Heart left ventricle (tissue), 16 donors: Measurements from ENCODE around the gene PRR9. TPM values are rescaled to one million over a fixed set of nuclear protein-coding genes. Genes with fewer than 3 reads are reported as not detected.
"Not testable (repeated sequence)": the region's sequence is repeated elsewhere in the genome, so short reads cannot be mapped to it uniquely, and the experiment has no call there.

Experiments
- ATAC-seq, 4 donors: fragments of 200-7000 bp; cut with Tn5 transposase; one replicate each; pipeline ENCODE4 v1.9.1; 2020 to 2022; ENCODE audit warnings: moderate library complexity in 4 of 4, mild to moderate bottlenecking in 3 of 4, moderate number of reproducible peaks in 1 of 4
- DNase-seq, 5 donors: peaks; one replicate each; pipeline ENCODE4 v3.0.0-alpha.2; 2020
- H3K27ac ChIP-seq, 12 donors: fragments of 200-600 bp; sonication (generic) in 4 of 12; one replicate each; pipeline versions ENCODE4 v1.5.0 to v1.8.0; 2016 to 2022; ENCODE audit warnings: mild to moderate bottlenecking in 2 of 12
- H3K27me3 ChIP-seq, 9 donors: fragments of 200-600 bp; sonication (generic) in 2 of 9; one replicate each; pipeline versions ENCODE4 v1.5.1 to v1.8.0; 2016 to 2022; ENCODE audit warnings: mild to moderate bottlenecking in 3 of 9
- H3K36me3 ChIP-seq, 9 donors: fragments of 200-600 bp; sonication (generic) in 2 of 9; one replicate each; pipeline versions ENCODE4 v1.5.0 to v1.8.0; 2018 to 2022; ENCODE audit warnings: mild to moderate bottlenecking in 2 of 9
- H3K4me1 ChIP-seq, 12 donors: fragments of 200-600 bp; sonication (generic) in 4 of 12; one replicate each; pipeline versions ENCODE4 v1.5.0 to v1.8.0; 2016 to 2022; ENCODE audit warnings: mild to moderate bottlenecking in 3 of 12
- H3K4me3 ChIP-seq, 12 donors: fragments of 200-600 bp; sonication (generic) in 4 of 12; one replicate each; pipeline versions ENCODE4 v1.5.0 to v1.8.0; 2017 to 2022; ENCODE audit warnings: mild to moderate bottlenecking in 9 of 12, moderate library complexity in 4 of 12
- H3K9me3 ChIP-seq, 12 donors: fragments of 200-600 bp; sonication (generic) in 4 of 12; one replicate each; pipeline versions ENCODE4 v1.5.0 to v1.8.0; 2016 to 2022; ENCODE audit warnings: mild to moderate bottlenecking in 1 of 12
- CTCF ChIP-seq, 12 donors: fragments of 200-600 bp; sonication (generic) in 4 of 12; IDR thresholded peaks; one replicate each; pipeline versions ENCODE4 v1.5.0 to v1.8.0; 2018 to 2022; ENCODE audit warnings: antibody characterized with exemption in 12 of 12, mild to moderate bottlenecking in 5 of 12
- POLR2A ChIP-seq, 2 donors: fragments of 450-650 bp; IDR thresholded peaks; one replicate each; pipeline ENCODE4 v1.6.1; 2017; ENCODE audit warnings: antibody characterized with exemption in 2 of 2, mild to moderate bottlenecking in 2 of 2, moderate library complexity in 2 of 2
- WGBS, 4 donors: extraction: QIAGEN DNeasy Blood & Tissue Kit in 2 of 4; methylation state at CpG; one replicate each; pipeline versions ENCODE4 v1.1.5 to v1.1.7; 2013 to 2018; 5-methylcytosine and 5-hydroxymethylcytosine counted together
- intact Hi-C, 10 donors: fragments of 100-400 bp; cut with DNase I; formaldehyde crosslinking; loops; one replicate each; pipeline versions ENCODE4 v1.11.1 to v1.14.2; 2022
- polyA plus RNA-seq, 2 donors: library from polyadenylated mRNA; stranded (reverse); fragments of 200-250 nt; gene quantifications; one replicate each; pipeline ENCODE4 v1.2.3, GENCODE V29; 2013
- total RNA-seq, 9 donors: library from RNA; depleted of rRNA in 2 of 9; stranded (reverse); fragments of >200 nt in 2 of 9; fragmentation: NEBNext Ultra II Directional in 3 of 9; extraction: Animal tissue kit (Norgen Biotek cat#: 25700) in 3 of 9; gene quantifications; one replicate each; pipeline versions ENCODE4 v1.1.0 to v1.2.4, GENCODE V29; 2016 to 2023
- donor health status: ischemic (EF 13 %, LVEDD 7.1; RV severe dilation, severe dysfunction).
- donor health status: healthy with polysubstance abuse.
- donor health status: DM: no; HTN: yes; CAD: no.
- donor health status: DM: no; HTN: no; CAD: no.
- donor health status: ischemic (EF 25% LVEDD 6.9; RV normal size, moderate dysfunction).
- donor health status: ischemic (EF 25% LVEDD 5.7; RV mildly dilated, moderate dysfunction).
- donor health status: healthy.
- donor health status: DM: yes; HTN: yes; CAD: no.
- donor health status: ischemic (EF 35%, LVEDD 5.7; RV mildly dilated, moderate dysfunction).
- donor health status: nonischemic (EF 11% LVEDD 7.7; RV severe dilation, severe dysfunction).
- donor health status: DM: yes; HTN: yes; CAD: no.
- donor health status: PGD.
- donor health status: ischemic (EF 29% LVEDD 5.4; RV normal size, mild dysfunction).
- donor health status: nonischemic (EF 23%, LVEDD 6.1; RV moderate dilation, normal function).

The PRR9 gene
- total and polyA plus RNA-seq, 11 donors: 1.1 TPM; not detected in 10

DNA sequence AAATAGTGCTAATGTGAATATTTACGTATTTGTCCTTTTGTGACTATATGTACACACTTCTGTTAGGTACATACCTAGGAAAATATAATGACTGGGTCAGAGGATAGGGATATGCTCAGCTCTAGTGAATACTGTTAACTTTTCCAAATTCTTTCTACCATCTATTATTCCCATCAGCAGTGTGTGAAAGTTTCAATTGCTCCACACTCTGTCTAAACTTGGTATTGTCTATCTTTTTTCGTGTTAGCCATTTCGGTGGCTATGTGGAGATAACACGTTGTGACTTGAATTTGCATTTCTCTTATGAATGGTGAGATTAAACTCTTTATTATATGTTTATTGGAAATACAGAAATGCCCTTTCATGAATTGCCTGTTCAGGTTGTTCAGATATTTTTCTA is 36.8 kb upstream of the PRR9 start:
- no peaks in the 10 kb centered on the region for H3K4me1 ChIP-seq
- no peak overlapping the region for H3K4me3 ChIP-seq
- intact Hi-C loops: no loop called here
- no peak for TF ChIP-seq POLR2A (IDR thresholded peaks at IDR 0.05)
- TF ChIP-seq CTCF (IDR thresholded peaks at IDR 0.05): no peak
- DNase-seq: no peak
- H3K27me3 ChIP-seq: no peaks in the 10 kb centered on the region
- no peak for ATAC-seq
- H3K9me3 ChIP-seq: peaks cover 0 to 12% (median under 1%) of the 10 kb centered on the region in 12 donors
- no peak overlapping the region for H3K27ac ChIP-seq
- H3K36me3 ChIP-seq: no peaks in the 10 kb centered on the region
- 69 to 77% (median 73%) methylated on average over 4 of the region's 4 CpGs for WGBS, 4 donors

DNA sequence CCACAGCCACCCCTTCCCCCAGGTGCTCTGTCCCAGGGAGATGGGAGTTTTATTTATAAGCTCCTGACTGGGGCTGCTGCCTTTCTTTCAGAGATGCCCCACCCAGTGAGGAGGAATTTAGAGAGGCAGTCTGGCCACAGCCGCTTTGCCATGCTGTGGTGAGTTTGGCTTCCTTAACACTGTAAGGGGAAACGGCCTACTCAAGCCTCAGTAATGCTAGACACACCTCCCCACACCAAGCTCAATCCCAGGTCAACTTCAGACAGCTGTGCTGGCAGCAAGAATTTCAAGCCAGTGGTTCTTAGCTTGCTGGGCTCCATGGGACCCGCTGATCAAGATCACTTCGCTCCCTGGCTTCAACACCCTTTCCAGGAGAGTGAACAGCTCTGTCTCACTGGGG is 29.1 kb upstream of the PRR9 start:
- intact Hi-C loops, ATAC-seq: not testable (repeated sequence)

GRCh38 chr1:153190373-153190772 is 27.0 kb upstream of the PRR9 start:
- ATAC-seq: no peak
- H3K27me3 ChIP-seq: peaks cover 0 to 40% (median 4%) of the 10 kb centered on the region in 9 donors

More for the DNA sequence above, 29.1 kb upstream of the PRR9 start:
- H3K36me3 ChIP-seq, H3K4me1 ChIP-seq, H3K27ac ChIP-seq, H3K4me3 ChIP-seq, DNase-seq: not testable (repeated sequence)
- Histone ChIP-seq H3K27me3 (peaks cover 0 to 36% (median 4%) of the 10 kb centered on the region in 9 donors), H3K9me3 (peaks cover 0 to 21% (median 2%) of the 10 kb centered on the region in 12 donors)
- WGBS, 4 donors: 74 to 81% (median 77%) methylated on average over 4 of the region's 4 CpGs

DNA sequence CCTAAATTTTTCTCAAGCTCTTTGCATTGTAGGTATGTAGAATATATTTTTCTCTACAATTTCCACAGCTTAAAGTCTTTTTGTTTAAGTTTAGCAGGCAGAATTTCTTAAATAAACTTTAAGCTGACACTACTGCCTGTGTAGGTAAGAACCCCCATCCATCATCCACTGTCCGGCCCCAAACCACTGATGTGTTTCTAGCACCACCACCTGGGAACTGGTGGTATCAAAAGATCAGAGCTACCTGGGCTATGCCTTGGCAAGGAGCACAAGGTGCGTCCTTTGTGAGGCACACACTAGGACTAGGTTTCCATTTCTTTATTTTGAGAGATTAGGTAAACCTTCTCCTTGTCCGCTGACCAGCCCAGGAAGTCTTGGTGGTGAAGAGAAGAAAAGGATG is 24.7 kb upstream of the PRR9 start:
- Histone ChIP-seq H3K4me1 (no peaks in the 10 kb centered on the region), H3K27ac (no peak overlapping the region), H3K4me3 (no peak overlapping the region), H3K27me3 (peaks cover 0 to 40% (median 4%) of the 10 kb centered on the region in 9 donors), H3K36me3 (no peaks in the 10 kb centered on the region), H3K9me3 (no peaks in the 10 kb centered on the region)
- intact Hi-C loops: no loop called here
- WGBS, 4 donors: 20 to 36% (median 28%) methylated on average over 3 of the region's 3 CpGs
- DNase-seq (no peak), ATAC-seq (no peak)
- TF ChIP-seq CTCF (IDR thresholded peaks at IDR 0.05): no peak
- TF ChIP-seq POLR2A (IDR thresholded peaks at IDR 0.05): no peak

More at GRCh38 chr1:153190373-153190772, 27.0 kb upstream of the PRR9 start:
- Histone ChIP-seq H3K4me3 (no peak overlapping the region), H3K36me3 (no peaks in the 10 kb centered on the region), H3K4me1 (no peaks in the 10 kb centered on the region), H3K27ac (no peak overlapping the region), H3K9me3 (peaks cover 0 to 14% (median 0%) of the 10 kb centered on the region in 12 donors)
- TF ChIP-seq POLR2A (IDR thresholded peaks at IDR 0.05) (no peak), CTCF (IDR thresholded peaks at IDR 0.05) (no peak)
- DNase-seq: no peak
- intact Hi-C loops: no loop called here
- WGBS, 4 donors: 7 to 13% (median 13%) methylated on average over 3 of the region's 3 CpGs
